ENCODE results near the gene ANKRD11.
"Not testable (repeated sequence)": the region's sequence is repeated elsewhere in the genome, so short reads cannot be mapped to it uniquely, and the experiment has no call there.

The ANKRD11 gene

GRCh38 chr16:89343501-89344457 lies 146.6 kb downstream of the ANKRD11 start:
- no peak for DNase-seq

- DNase-seq = peak in 1 of 2 donors; percentile 48
Observed at GRCh38 chr16:89341697-89342694, 148.4 kb downstream of the ANKRD11 start.

GRCh38 chr16:89341279-89341678 lies 149.1 kb downstream of the ANKRD11 start:
- DNase-seq = no peak

GRCh38 chr16:89338863-89339262 lies 151.5 kb downstream of the ANKRD11 start:
- DNase-seq = no peak

- no peak for DNase-seq
Observed at GRCh38 chr16:89337965-89338364, 152.4 kb downstream of the ANKRD11 start.

GRCh38 chr16:89335803-89336485 lies 154.4 kb downstream of the ANKRD11 start:
- DNase-seq = no peak

- no peak for DNase-seq
Observed at GRCh38 chr16:89334988-89335802, 155.2 kb downstream of the ANKRD11 start.

GRCh38 chr16:89334461-89334860 lies 155.9 kb downstream of the ANKRD11 start:
- DNase-seq = no peak

- no peak for DNase-seq
Observed at GRCh38 chr16:89334050-89334449, 156.3 kb downstream of the ANKRD11 start.

- DNase-seq = peak; percentile 45 to 73
Observed at GRCh38 chr16:89333401-89334001, 156.9 kb downstream of the ANKRD11 start.

- DNase-seq = no peak
Observed at GRCh38 chr16:89332902-89333245, 157.5 kb downstream of the ANKRD11 start.

GRCh38 chr16:89332243-89332901 lies 158.0 kb downstream of the ANKRD11 start:
- no peak for DNase-seq

GRCh38 chr16:89331371-89332109 lies 158.8 kb downstream of the ANKRD11 start:
- DNase-seq = peak in 1 of 2 donors; percentile 49

- DNase-seq = peak in 1 of 2 donors; percentile 70
Observed at GRCh38 chr16:89330177-89330856, 160.0 kb downstream of the ANKRD11 start.

- DNase-seq = not testable (repeated sequence)
Observed at GRCh38 chr16:89329830-89330176, 160.6 kb downstream of the ANKRD11 start.

- DNase-seq = not testable (repeated sequence)
Observed at GRCh38 chr16:89328412-89329400, 161.7 kb downstream of the ANKRD11 start.

GRCh38 chr16:89326721-89327120 lies 163.6 kb downstream of the ANKRD11 start:
- DNase-seq = no peak

GRCh38 chr16:89325861-89326471 lies 164.4 kb downstream of the ANKRD11 start:
- peak in 1 of 2 donors; percentile 38 for DNase-seq
